GM11168 (cell line): ENCODE measurements around the gene CYP4F12.

Source experiments
- in situ Hi-C: fragments of 300-500 bp; cut with MboI; formaldehyde crosslinking; loops from one replicate; pipeline ENCODE4 v1.12.0; 2022; ENCODE audit warnings: low sequenced_read_pairs; ENCODE audit not compliant: unreplicated experiment

Gene CYP4F12

GRCh38 chr19:15672580-15673175 lies at the start of gene CYP4F12:
TSS of gene CYP4F12 (plus strand) at chr19:15673087. CDS start at chr19:15673530, 443 bp downstream.
- in situ Hi-C loops, result no loop called here

GRCh38 chr19:15623711-15624318 lies 49.1 kb upstream of the CYP4F12 start:
- in situ Hi-C loops, result no loop called here

GRCh38 chr19:15628236-15629002 lies 44.5 kb upstream of the CYP4F12 start:
- in situ Hi-C loops, result loop anchor here (25.0 kb wide), 1 partner anchor 559 kb away; the partner anchor contains the start of genes AP1M1 and FAM32A

GRCh38 chr19:15629003-15629880 lies 43.6 kb upstream of the CYP4F12 start:
- in situ Hi-C loops, result loop anchor here (25.0 kb wide), 1 partner anchor 558 kb away; the partner anchor contains the start of genes AP1M1 and FAM32A

GRCh38 chr19:15631817-15632216 lies 41.1 kb upstream of the CYP4F12 start:
- in situ Hi-C loops, result loop anchor here (25.0 kb wide), 1 partner anchor 555 kb away; the partner anchor contains the start of genes AP1M1 and FAM32A

GRCh38 chr19:15633082-15633835 lies 39.6 kb upstream of the CYP4F12 start:
- in situ Hi-C loops, result loop anchor here (25.0 kb wide), 1 partner anchor 554 kb away; the partner anchor contains the start of genes AP1M1 and FAM32A

GRCh38 chr19:15634105-15634504 lies 38.8 kb upstream of the CYP4F12 start:
- in situ Hi-C loops, result loop anchor here (25.0 kb wide), 1 partner anchor 553 kb away; the partner anchor contains the start of genes AP1M1 and FAM32A

GRCh38 chr19:15635016-15635805 lies 37.7 kb upstream of the CYP4F12 start:
- in situ Hi-C loops, result loop anchor here (25.0 kb wide), 1 partner anchor 552 kb away; the partner anchor contains the start of genes AP1M1 and FAM32A

- in situ Hi-C loops, result loop anchor here (25.0 kb wide), 1 partner anchor 551 kb away; the partner anchor contains the start of genes AP1M1 and FAM32A
Measured at GRCh38 chr19:15636026-15636425, 36.9 kb upstream of the CYP4F12 start.

- in situ Hi-C loops, result loop anchor here (25.0 kb wide), 1 partner anchor 548 kb away; the partner anchor contains the start of genes AP1M1 and FAM32A
Measured at GRCh38 chr19:15639596-15639995, 33.3 kb upstream of the CYP4F12 start.

- in situ Hi-C loops, result loop anchor here (25.0 kb wide), 1 partner anchor 547 kb away; the partner anchor contains the start of genes AP1M1 and FAM32A
Measured at GRCh38 chr19:15640294-15640903, 32.5 kb upstream of the CYP4F12 start, which contains the start of gene CYP4F3. TSS of gene CYP4F3 (plus strand) at chr19:15640897. CDS start at chr19:15641416, 519 bp downstream.

GRCh38 chr19:15640904-15641597 lies 31.8 kb upstream of the CYP4F12 start:
- in situ Hi-C loops, result loop anchor here (25.0 kb wide), 1 partner anchor 546 kb away; the partner anchor contains the start of genes AP1M1 and FAM32A

GRCh38 chr19:15641901-15642491 lies 30.9 kb upstream of the CYP4F12 start:
- in situ Hi-C loops, result loop anchor here (25.0 kb wide), 1 partner anchor 545 kb away; the partner anchor contains the start of genes AP1M1 and FAM32A

GRCh38 chr19:15642807-15643206 lies 30.1 kb upstream of the CYP4F12 start:
- in situ Hi-C loops, result loop anchor here (25.0 kb wide), 1 partner anchor 544 kb away; the partner anchor contains the start of genes AP1M1 and FAM32A

GRCh38 chr19:15643387-15643786 lies 29.5 kb upstream of the CYP4F12 start:
- in situ Hi-C loops, result loop anchor here (25.0 kb wide), 1 partner anchor 544 kb away; the partner anchor contains the start of genes AP1M1 and FAM32A
